K562 (cell line): ENCODE measurements around the gene ROM1. TPM values are rescaled to one million over a fixed set of nuclear protein-coding genes. Genes with fewer than 3 reads are reported as not detected.

ENCODE experiments used
- BRD9 ChIP-seq: fragments of 450-650 bp; IDR thresholded peaks from 2 replicates; pipeline ENCODE4 v1.6.1; 2018; ENCODE audit warnings: low read depth; ENCODE audit not compliant: partially characterized antibody
- DNMT1 ChIP-seq: fragments of 450-650 bp; IDR thresholded peaks from 2 replicates; pipeline ENCODE4 v1.6.1; 2016; ENCODE audit warnings: antibody characterized with exemption, mild to moderate bottlenecking
- ETS2 ChIP-seq: IDR thresholded peaks from 2 replicates; pipeline ENCODE4 v1.6.1; 2016; ENCODE audit warnings: borderline replicate concordance, missing genetic modification characterization, mild to moderate bottlenecking, moderate library complexity, missing compliant biosample characterization; ENCODE audit not compliant: poor library complexity, severe bottlenecking
- ETV6 ChIP-seq, 3 experiments: fragments of 150-350 bp in 1 of 3; sonication (generic) in 1 of 3; formaldehyde crosslinking in 1 of 3; IDR thresholded peaks; 2 replicates each; pipeline versions ENCODE4 v1.6.1 to v1.8.0; 2014 to 2022; ENCODE audit warnings: borderline replicate concordance in 2 of 3, low read depth in 2 of 3, antibody characterized with exemption in 1 of 3, low read length in 1 of 3, mild to moderate bottlenecking in 1 of 3, missing genetic modification reagents in 1 of 3
- HDAC1 ChIP-seq, 2 experiments: fragments of 450-650 bp; IDR thresholded peaks; 2 replicates each; pipeline ENCODE4 v1.6.1; 2016 to 2017; ENCODE audit warnings: inconsistent platforms in 1 of 2, mild to moderate bottlenecking in 1 of 2, moderate library complexity in 1 of 2
- HEY1 ChIP-seq: fragments of 250-450 bp; sonication (Bioruptor Pico); IDR thresholded peaks from 2 replicates; pipeline ENCODE4 v1.5.0; 2020; ENCODE audit warnings: mild to moderate bottlenecking, moderate library complexity, borderline replicate concordance
- HNRNPK ChIP-seq: fragments of 200-400 bp; formaldehyde crosslinking; IDR thresholded peaks from one replicate; pipeline ENCODE4 v1.6.1; 2018; ENCODE audit warnings: mild to moderate bottlenecking, low read depth, low read length; ENCODE audit not compliant: poor library complexity, severe bottlenecking
- NFXL1 ChIP-seq: fragments of 450-650 bp; formaldehyde crosslinking; IDR thresholded peaks from 2 replicates; pipeline ENCODE4 v1.4.0; 2021; ENCODE audit warnings: mild to moderate bottlenecking
- OTX1 ChIP-seq: fragments of 450-650 bp; formaldehyde crosslinking; IDR thresholded peaks from 2 replicates; pipeline ENCODE4 v1.4.0; 2022; ENCODE audit warnings: mild to moderate bottlenecking
- PCBP2 ChIP-seq: fragments of 200-400 bp; formaldehyde crosslinking; IDR thresholded peaks from 2 replicates; pipeline ENCODE4 v1.6.1; 2018; ENCODE audit warnings: low read length, low read depth, mild to moderate bottlenecking, moderate library complexity; ENCODE audit not compliant: poor library complexity, severe bottlenecking
- REST ChIP-seq, 2 experiments: fragments of 450-650 bp; formaldehyde crosslinking in 1 of 2; IDR thresholded peaks; 2 replicates each; pipeline versions ENCODE4 v1.4.0 to v1.6.1; 2014 to 2020; ENCODE audit warnings: mild to moderate bottlenecking in 2 of 2, borderline replicate concordance in 1 of 2, low read depth in 1 of 2
- TRIM28 ChIP-seq: fragments of 450-650 bp; IDR thresholded peaks from 2 replicates; pipeline ENCODE4 v1.6.1; 2017
- ZC3H8 ChIP-seq: fragments of 450-650 bp; IDR thresholded peaks from 2 replicates; pipeline ENCODE4 v1.6.1; 2017
- ZNF124 ChIP-seq: sonication (generic); formaldehyde crosslinking; IDR thresholded peaks from 2 replicates; pipeline ENCODE4 v1.8.1; 2022; ENCODE audit warnings: missing genetic modification reagents
- ZNF431 ChIP-seq: sonication (generic); formaldehyde crosslinking; IDR thresholded peaks from 2 replicates; pipeline ENCODE4 v1.8.0; 2022; ENCODE audit warnings: mild to moderate bottlenecking, missing genetic modification reagents
- ZNF507 ChIP-seq: conservative IDR thresholded peaks from 2 replicates; pipeline ENCODE4 v1.6.1; 2017; ENCODE audit warnings: missing genetic modification characterization, missing compliant biosample characterization
- polyA plus RNA-seq, 8 experiments: library from polyadenylated mRNA; depleted of rRNA in 4 of 8; stranded (reverse) in 5 of 8; unstranded in 3 of 8; fragments of >200 nt; fragmentation: Nextera tagmentation in 2 of 8; fragmentation: Illumina TruSeq in 1 of 8; extraction: Ambion mirVana in 2 of 8; extraction: Trizol in 1 of 8; gene quantifications; 2 replicates each; pipeline versions ENCODE4 v1.2.1 to v1.2.3, GENCODE V29; 2011 to 2014; ENCODE audit warnings: inconsistent platforms in 1 of 8, missing spikeins in 1 of 8
- total RNA-seq, 7 experiments: library from RNA; depleted of rRNA in 6 of 7; stranded (reverse); fragments of >200 nt in 6 of 7; fragmentation: Illumina TruSeq in 2 of 7; extraction: Trizol in 2 of 7; gene quantifications; 2 replicates each; pipeline versions ENCODE4 v1.2.1 to v1.2.3, GENCODE V29; 2011 to 2021; ENCODE audit warnings: low replicate concordance in 1 of 7
- TF ChIP-seq, protein P1 (sequence below): sonication (generic); formaldehyde crosslinking; IDR thresholded peaks from 2 replicates; pipeline ENCODE4 v1.8.1; 2023; ENCODE audit warnings: mild to moderate bottlenecking, missing genetic modification reagents

Gene ROM1
- total and polyA plus RNA-seq, 9 of the 15 experiments (the other 6 are each of a cell fraction or from before 2014, with no cell fraction given), result 0.75 to 4.0 (median 2.6) TPM

- TF ChIP-seq ZNF431 (CRISPR knock-in tag), result no peak
- TF ChIP-seq DNMT1, result no peak
- TF ChIP-seq PCBP2, result no peak
- TF ChIP-seq, protein P1, sequence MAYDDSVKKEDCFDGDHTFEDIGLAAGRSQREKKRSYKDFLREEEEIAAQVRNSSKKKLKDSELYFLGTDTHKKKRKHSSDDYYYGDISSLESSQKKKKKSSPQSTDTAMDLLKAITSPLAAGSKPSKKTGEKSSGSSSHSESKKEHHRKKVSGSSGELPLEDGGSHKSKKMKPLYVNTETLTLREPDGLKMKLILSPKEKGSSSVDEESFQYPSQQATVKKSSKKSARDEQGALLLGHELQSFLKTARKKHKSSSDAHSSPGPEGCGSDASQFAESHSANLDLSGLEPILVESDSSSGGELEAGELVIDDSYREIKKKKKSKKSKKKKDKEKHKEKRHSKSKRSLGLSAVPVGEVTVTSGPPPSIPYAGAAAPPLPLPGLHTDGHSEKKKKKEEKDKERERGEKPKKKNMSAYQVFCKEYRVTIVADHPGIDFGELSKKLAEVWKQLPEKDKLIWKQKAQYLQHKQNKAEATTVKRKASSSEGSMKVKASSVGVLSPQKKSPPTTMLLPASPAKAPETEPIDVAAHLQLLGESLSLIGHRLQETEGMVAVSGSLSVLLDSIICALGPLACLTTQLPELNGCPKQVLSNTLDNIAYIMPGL (CRISPR knock-in tag), result peak; percentile 10; the same call in 1 of the 2 replicates
- TF ChIP-seq ZNF124 (CRISPR knock-in tag), result no peak
- TF ChIP-seq REST (IDR thresholded peaks at IDR 0.05; ENCODE audit: borderline replicate concordance), result no peak
- TF ChIP-seq REST (CRISPR knock-in tag; IDR thresholded peaks at IDR 0.05; ENCODE audit: low read depth), result no peak
- TF ChIP-seq NFXL1 (CRISPR knock-in tag), result no peak
- TF ChIP-seq HDAC1 (IDR thresholded peaks at IDR 0.05), result peak in 1 of 2 experiments; percentile 80; a peak in 2 of 4 replicates
- TF ChIP-seq HEY1, result no peak
- no peak; the same call in 1 of the 2 replicates for TF ChIP-seq TRIM28
- no peak for TF ChIP-seq ETS2
- TF ChIP-seq ZC3H8, result no peak
- no peak for TF ChIP-seq BRD9
- no peak for TF ChIP-seq HNRNPK
- no peak for TF ChIP-seq ETV6 (IDR thresholded peaks at IDR 0.05; ENCODE audit: borderline replicate concordance in 1 of 2, low read depth in 2 of 2, low read length in 1 of 2)
- TF ChIP-seq ETV6 (CRISPR knock-in tag; IDR thresholded peaks at IDR 0.05; ENCODE audit: borderline replicate concordance), result no peak
- no peak for TF ChIP-seq ZNF507 (tag)
- TF ChIP-seq OTX1 (CRISPR knock-in tag), result no peak
Measured at GRCh38 chr11:62611705-62612365, 1.2 kb upstream of the ROM1 start (continued).
